H1 (cell line): Measurements from ENCODE around the gene GSTO1. TPM values are rescaled to one million over a fixed set of nuclear protein-coding genes. Genes with fewer than 3 reads are reported as not detected.

Experiments used
- CHD7 ChIP-seq: fragments of 300-600 bp; sonication (generic); IDR thresholded peaks from 2 replicates; pipeline ENCODE4 v1.7.1; 2012; ENCODE audit warnings: low read length, moderate library complexity, mild to moderate bottlenecking, inconsistent platforms; ENCODE audit not compliant: insufficient replicate concordance
- CREB1 ChIP-seq: IDR thresholded peaks from 2 replicates; pipeline ENCODE4 v1.6.1; 2012; ENCODE audit warnings: inconsistent platforms
- EGR1 ChIP-seq: IDR thresholded peaks from 2 replicates; pipeline ENCODE4 v1.6.1; 2011; ENCODE audit warnings: low read depth, low read length, borderline replicate concordance
- JUN ChIP-seq: IDR thresholded peaks from 2 replicates; pipeline ENCODE4 v1.6.1; 2011; ENCODE audit warnings: low read depth, mild to moderate bottlenecking, improper control_type of control experiment, low read length
- KDM4A ChIP-seq: IDR thresholded peaks from one replicate; pipeline ENCODE4 v1.7.1; 2012; ENCODE audit warnings: low read depth, mild to moderate bottlenecking, moderate library complexity, low read length, inconsistent platforms; ENCODE audit not compliant: severe bottlenecking
- PHF8 ChIP-seq: fragments of 200-600 bp; sonication (generic); conservative IDR thresholded peaks from 2 replicates; pipeline ENCODE4 v1.7.1; 2012; ENCODE audit warnings: low read depth, mild to moderate bottlenecking, inconsistent platforms, low read length, moderate library complexity
- SIRT6 ChIP-seq: IDR thresholded peaks from one replicate; pipeline ENCODE4 v1.7.1; 2012; ENCODE audit warnings: low read length, inconsistent platforms
- SUZ12 ChIP-seq: fragments of 200-600 bp; sonication (generic); IDR thresholded peaks from 2 replicates; pipeline ENCODE4 v1.6.1; 2012; ENCODE audit warnings: mild to moderate bottlenecking, inconsistent platforms, low read length, moderate library complexity, mixed read lengths
- TAF1 ChIP-seq: IDR thresholded peaks from 2 replicates; pipeline ENCODE4 v1.6.1; 2011; ENCODE audit warnings: mild to moderate bottlenecking, low read depth, low read length
- polyA plus RNA-seq, 7 experiments: library from polyadenylated mRNA; depleted of rRNA in 3 of 7; stranded (reverse) in 5 of 7; unstranded in 2 of 7; fragments of >200 nt in 5 of 7; fragments of 200-250 nt in 2 of 7; gene quantifications; 1 replicate in 5 of 7; 2 replicates in 1 of 7; 4 replicates in 1 of 7; pipeline versions ENCODE4 v1.2.1 to v1.2.3, GENCODE V29; 2011 to 2013; ENCODE audit warnings: missing spikeins in 2 of 7, mixed read lengths in 2 of 7
- total RNA-seq: library from RNA; stranded (reverse); fragmentation: NEBNext Ultra II Directional; extraction: Animal tissue kit (Norgen Biotek cat#: 25700); gene quantifications from 2 replicates; pipeline ENCODE4 v1.2.1, GENCODE V29; 2021

Gene GSTO1
- total and polyA plus RNA-seq, 2 of the 8 experiments (the other 6 are each of a cell fraction or from before 2014, with no cell fraction given): 22.4 to 32.5 TPM

GRCh38 chr10:104254493-104255310 is at the start of gene GSTO1 (continued):
- TF ChIP-seq CHD7 (no peak), KDM4A (peak; percentile 83), TAF1 (0 out of 2 replicates have a peak, but pooled peaks have one; percentile 11), PHF8 (0 out of 2 replicates have a peak, but pooled peaks have one; percentile 22), CREB1 (no peak), EGR1 (peak; percentile 18; the same call in 1 of the 2 replicates), SUZ12 (no peak; the same call in 1 of the 2 replicates), SIRT6 (no peak), JUN (no peak)
